NCI-H128 (cell line): Measurements from ENCODE around the gene B3GLCT.

Experiments
- DNase-seq: peaks from one replicate; lab custom pipeline; 2025; ENCODE audit not compliant: unreplicated experiment; lab: John Stamatoyannopoulos, UW

B3GLCT gene

GRCh38 chr13:31221057-31221456 is 21.3 kb downstream of the B3GLCT start:
- DNase-seq, result no peak

- no peak for DNase-seq
Measured at GRCh38 chr13:31223215-31223614, 23.4 kb downstream of the B3GLCT start.

- no peak for DNase-seq
Measured at GRCh38 chr13:31223640-31224039, 23.9 kb downstream of the B3GLCT start.

GRCh38 chr13:31224174-31224669 is 24.4 kb downstream of the B3GLCT start:
- DNase-seq, result no peak

- DNase-seq, result no peak
Measured at GRCh38 chr13:31224963-31225559, 25.3 kb downstream of the B3GLCT start.

GRCh38 chr13:31225998-31226675 is 26.4 kb downstream of the B3GLCT start:
- DNase-seq, result no peak

GRCh38 chr13:31227063-31227462 is 27.3 kb downstream of the B3GLCT start:
- no peak for DNase-seq

- no peak for DNase-seq
Measured at GRCh38 chr13:31227870-31228269, 28.1 kb downstream of the B3GLCT start.

- no peak for DNase-seq
Measured at GRCh38 chr13:31234729-31235128, 35.0 kb downstream of the B3GLCT start.

- no peak for DNase-seq
Measured at GRCh38 chr13:31236211-31236786, 36.5 kb downstream of the B3GLCT start.

GRCh38 chr13:31240921-31241320 is 41.1 kb downstream of the B3GLCT start:
- DNase-seq, result no peak

- DNase-seq, result no peak
Measured at GRCh38 chr13:31242367-31242766, 42.6 kb downstream of the B3GLCT start.

- DNase-seq, result no peak
Measured at GRCh38 chr13:31242916-31243315, 43.1 kb downstream of the B3GLCT start.

- DNase-seq, result no peak
Measured at GRCh38 chr13:31245598-31246373, 46.0 kb downstream of the B3GLCT start.

- DNase-seq, result no peak
Measured at GRCh38 chr13:31246918-31247317, 47.1 kb downstream of the B3GLCT start.

GRCh38 chr13:31248361-31248760 is 48.6 kb downstream of the B3GLCT start:
- DNase-seq, result no peak

- no peak for DNase-seq
Measured at GRCh38 chr13:31248965-31249539, 49.3 kb downstream of the B3GLCT start.

- no peak for DNase-seq
Measured at GRCh38 chr13:31250435-31250834, 50.7 kb downstream of the B3GLCT start.

GRCh38 chr13:31261241-31261640 is 61.5 kb downstream of the B3GLCT start:
- no peak for DNase-seq

- DNase-seq, result no peak
Measured at GRCh38 chr13:31263346-31263745, 63.6 kb downstream of the B3GLCT start.

GRCh38 chr13:31264151-31264550 is 64.4 kb downstream of the B3GLCT start:
- no peak for DNase-seq
